HG03097 (cell line): ENCODE results near the gene UBXN4.
"Not testable (repeated sequence)": the region's sequence is repeated elsewhere in the genome, so short reads cannot be mapped to it uniquely, and the experiment has no call there.

ENCODE experiments used
- ATAC-seq: cut with Tn5 transposase; IDR thresholded peaks from one replicate; pipeline ENCODE4 v1.9.1; 2021; ENCODE audit not compliant: unreplicated experiment, low FRiP score

Gene UBXN4

DNA sequence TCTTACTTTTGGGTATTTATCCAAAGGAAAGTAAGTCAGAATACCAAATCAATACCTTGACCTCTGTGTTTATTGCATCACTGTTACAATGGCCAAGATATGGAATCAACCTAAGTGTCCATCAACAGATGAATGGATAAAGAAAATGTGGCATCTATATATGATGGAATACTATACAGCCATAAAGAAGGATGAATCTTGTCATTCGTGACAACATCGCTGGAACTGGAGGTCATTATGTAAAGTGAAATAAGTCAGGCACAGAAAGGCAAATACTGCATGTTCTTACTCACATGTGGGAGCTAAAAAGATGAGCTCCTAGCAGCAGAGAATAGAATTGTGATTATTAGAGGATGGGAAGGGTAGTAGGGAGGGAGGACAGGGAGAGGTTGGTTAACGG, 60.7 kb downstream of the UBXN4 start:
- no peak for ATAC-seq

DNA sequence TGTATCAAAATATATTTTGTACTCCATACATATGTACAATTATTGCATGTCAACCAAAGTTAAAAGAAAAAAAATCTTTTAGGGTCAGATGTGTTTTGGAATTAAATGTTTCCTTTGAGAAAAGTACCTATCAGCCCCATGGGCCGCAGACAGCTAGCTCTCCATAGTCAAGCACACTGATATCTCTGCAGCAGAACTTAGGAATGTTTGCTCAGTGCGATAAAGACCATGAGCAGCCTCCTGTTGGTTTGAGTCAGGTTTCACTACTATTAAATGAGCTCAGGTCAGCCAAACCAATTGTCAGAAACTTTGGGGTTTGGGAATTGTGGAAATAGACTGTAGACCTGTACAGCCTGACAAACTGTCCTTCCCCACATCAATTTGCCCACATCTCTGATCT, 61.6 kb downstream of the UBXN4 start:
- ATAC-seq, result no peak

- ATAC-seq, result not testable (repeated sequence)
These were observed 66.2 kb downstream of the UBXN4 start for GRCh38 chr2:135807874-135808273.

- no peak for ATAC-seq
These were observed 71.4 kb downstream of the UBXN4 start for GRCh38 chr2:135812907-135813511.

DNA sequence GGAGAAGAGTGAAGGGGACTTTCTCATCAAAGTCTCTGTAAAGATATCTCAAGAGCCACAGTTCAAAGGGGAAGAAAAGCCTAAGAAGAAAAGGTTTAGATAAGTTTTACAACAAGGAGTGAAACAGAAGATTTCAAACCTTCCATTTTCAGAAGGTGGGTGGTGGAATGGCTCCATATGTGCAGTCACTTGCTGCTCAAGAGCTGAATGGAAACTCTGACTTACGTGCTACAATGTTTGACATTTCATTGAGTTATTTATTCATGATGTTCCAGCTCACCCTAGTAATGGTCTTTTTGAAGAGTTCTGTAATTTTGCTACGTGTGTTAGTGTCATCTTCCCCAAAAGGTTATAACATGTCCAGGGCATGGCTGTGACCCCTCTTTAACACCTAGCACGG, 73.6 kb downstream of the UBXN4 start:
- ATAC-seq, result no peak

DNA sequence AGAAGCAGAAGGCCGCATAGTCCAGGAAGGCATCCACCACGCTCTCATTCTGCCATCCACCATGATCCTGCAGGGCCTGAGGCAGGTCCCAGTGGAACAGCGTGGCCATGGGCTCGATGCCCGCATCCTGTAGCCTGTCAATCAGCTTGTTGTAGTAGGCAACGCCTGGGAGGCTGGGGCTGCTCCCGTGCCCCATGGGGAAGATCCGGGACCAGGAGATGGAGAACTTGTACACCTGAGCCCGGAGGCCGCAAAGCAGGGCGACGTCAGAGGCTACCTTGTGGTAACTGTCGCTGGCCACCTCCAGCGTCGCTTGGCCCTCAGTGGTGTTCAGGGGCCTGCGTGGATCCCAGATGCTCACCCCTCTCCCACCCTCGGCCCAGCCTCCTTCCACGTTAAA, 75.8 kb downstream of the UBXN4 start:
- no peak for ATAC-seq

- ATAC-seq, result no peak
These were observed 76.3 kb downstream of the UBXN4 start for GRCh38 chr2:135817951-135818350.

DNA sequence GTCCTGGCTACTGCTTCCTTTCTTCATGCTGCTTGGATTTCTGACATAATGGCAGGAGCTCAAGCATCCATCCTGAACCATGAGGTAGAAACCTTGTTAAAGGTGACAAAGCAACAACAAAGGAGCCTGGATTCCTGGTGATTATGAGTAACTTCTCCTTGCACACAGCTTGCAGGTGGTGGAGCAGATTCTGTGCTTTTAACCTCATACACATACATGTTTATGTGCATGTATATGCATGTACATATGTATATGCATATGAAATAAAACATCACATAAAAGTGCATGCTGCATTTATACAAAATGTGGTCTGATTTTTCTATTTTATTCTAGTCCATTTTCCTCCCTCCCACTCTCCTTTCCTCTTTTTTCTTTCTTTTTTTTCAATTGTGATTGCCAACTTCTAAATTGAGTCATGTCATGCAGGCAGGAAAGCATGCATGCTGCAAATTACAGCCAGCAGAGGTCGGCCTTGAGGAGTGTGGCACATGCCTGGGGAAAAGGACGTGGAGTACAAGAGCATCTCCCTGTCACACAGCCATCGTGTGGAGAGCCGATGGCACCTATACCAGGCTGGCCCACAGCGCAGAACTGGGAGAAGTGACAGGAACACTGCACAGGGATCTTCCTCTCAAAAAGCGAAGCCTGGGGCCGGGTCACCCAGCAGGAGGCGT, 77.4 kb downstream of the UBXN4 start:
- ATAC-seq, result no peak

DNA sequence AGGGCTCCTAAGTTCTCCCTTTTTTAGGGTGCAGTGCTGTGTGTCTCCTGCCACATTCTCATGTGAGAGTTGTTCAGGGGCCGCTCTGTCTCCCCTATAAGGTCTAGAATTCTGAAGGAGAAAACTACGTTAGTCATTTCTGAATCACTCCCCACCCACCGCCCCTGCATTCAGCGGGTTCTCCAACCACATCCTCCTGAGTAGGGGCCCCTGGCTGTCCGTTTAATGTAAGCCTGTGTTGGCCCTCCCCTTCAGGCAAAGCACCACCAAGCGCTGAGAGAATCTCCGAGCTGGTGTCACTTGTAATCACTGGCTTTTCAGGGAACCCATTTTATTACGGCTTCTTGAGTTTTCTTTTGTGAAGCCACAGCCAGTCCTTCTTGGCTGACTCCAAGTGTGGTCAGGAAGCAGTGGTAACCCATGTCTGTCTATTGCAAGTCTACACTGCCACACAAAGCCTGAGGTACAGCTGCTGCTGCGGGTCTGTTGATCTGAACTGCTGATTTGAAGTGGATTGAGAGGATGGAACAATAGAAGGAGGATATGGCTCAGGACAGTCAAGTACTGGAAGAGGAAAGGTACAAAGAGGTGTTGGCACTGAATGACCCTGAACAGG, 78.5 kb downstream of the UBXN4 start:
- ATAC-seq, result peak; percentile 66

DNA sequence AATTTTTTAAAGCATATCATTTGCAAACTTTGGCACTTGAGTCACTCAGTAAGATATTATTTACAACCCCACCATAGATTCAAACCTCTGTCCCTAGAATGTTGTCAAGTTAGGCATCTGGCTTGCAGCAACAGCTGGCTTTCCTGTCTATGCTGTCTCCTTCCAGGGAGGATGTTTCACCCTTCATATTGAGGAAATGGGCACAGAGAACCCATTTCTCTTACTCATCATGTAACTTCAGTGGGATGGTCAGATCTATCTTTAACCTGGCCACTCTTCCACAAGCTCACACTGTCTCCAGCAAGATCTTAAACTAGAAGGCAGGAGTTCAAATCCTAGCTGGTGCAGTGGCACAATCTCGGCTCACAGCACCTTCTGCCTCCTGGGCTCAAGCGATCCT, 79.5 kb downstream of the UBXN4 start:
- ATAC-seq, result no peak

DNA sequence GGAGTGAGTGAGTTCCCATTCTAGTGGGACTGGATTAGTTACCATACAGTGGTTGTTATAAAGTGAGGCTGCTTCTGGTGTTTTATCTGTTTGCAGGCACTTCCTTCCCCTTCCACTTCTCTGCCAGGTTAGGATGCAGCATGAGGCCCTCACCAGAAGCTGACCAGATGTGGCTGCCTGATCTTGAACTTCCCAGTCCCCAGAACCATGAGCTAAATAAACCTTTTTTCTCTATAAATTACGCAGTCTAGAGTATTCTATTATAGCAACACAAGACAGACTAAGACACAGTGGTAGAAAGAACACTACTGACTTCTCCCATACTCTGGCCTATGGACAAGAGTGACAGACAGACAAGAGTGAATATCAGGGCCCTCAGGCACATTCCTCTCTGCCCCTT, 81.2 kb downstream of the UBXN4 start:
- ATAC-seq, result no peak

DNA sequence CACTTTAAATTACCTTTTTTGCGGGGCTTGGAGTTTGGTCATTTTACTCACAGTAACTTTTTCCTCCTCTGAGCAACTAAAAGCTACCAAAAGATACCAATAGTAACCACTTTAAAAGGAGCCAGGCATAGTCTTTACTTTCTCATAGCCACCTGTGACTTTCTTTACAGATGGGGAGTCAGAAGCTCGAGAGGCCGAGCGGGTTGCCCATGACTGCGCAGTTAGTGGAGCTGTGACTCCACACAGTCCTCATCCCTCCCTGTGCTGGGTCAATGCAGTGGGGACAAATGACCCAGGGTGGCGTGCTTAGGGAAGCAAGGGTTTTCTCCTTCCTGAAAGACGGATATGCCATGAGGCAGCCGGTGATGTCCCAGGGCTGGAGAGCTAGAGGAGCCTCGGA, 83.5 kb downstream of the UBXN4 start:
- no peak for ATAC-seq

GRCh38 chr2:135825550-135826176, 84.0 kb downstream of the UBXN4 start:
- no peak for ATAC-seq

- no peak for ATAC-seq
These were observed 84.9 kb downstream of the UBXN4 start for GRCh38 chr2:135826544-135826943.

DNA sequence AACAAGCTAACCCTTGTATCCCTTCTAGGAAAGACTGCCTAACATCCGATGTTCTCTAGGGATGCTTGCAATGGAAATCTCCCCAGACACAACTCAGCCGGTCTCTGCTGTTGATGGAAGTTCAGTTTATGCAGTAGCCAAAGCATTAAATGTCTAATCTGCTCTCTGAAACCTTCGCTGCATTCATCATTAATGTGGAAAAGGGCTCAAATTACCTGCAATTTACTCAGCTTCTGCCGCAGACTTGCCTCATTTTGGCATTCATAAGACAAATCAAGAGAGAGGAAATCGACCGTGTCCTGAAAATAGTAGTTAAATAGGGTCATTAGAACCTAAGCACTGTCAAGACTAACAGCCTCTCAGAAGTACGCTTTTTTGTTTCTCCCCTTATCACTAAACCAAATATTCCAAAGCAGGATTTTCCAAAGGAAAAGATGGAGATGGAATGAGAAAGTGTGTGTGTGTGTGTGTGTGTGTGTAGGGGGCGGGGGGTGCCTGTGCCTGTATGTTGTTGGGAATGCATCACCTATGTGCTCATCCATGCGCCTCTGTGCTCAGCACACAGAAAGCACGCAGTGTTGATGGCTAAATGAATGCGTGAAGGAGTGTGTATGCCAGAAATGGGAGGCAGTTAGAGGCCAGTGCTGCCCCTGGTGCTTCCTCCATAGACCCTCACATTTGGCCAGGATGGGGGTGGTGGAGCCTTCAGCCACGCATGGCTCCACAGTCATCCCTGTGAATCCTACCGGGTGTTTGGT, 87.9 kb downstream of the UBXN4 start:
- no peak for ATAC-seq

DNA sequence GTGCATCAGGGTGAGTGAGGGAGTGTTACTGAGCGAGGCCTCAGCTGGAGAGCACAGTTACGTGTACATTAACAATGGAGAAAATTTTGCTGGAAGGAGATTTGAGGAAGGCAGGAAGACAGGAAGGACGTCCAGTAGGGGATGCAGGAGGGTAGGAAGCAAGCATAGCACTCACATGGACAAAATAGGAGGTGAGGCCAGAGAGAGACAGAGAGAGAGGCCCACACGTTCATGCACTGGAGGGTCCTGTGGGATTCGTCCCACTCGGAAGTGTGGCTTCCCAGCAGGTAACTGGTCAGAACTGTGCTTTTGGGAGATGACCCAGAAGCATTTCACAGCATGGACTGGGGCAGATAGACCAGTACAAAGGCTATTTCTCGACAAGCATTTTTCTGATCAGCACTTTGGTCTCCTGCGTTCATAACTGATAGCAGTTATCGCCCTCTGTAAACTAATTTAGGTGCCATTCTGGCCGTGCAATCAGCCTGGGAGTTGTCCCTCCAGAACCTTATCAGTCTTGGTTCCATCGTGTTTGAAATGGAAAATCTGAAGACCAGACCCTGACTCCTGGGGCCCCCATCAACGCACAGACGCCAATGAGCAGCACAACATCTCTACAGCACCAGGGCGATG, 89.6 kb downstream of the UBXN4 start:
- ATAC-seq, result no peak

DNA sequence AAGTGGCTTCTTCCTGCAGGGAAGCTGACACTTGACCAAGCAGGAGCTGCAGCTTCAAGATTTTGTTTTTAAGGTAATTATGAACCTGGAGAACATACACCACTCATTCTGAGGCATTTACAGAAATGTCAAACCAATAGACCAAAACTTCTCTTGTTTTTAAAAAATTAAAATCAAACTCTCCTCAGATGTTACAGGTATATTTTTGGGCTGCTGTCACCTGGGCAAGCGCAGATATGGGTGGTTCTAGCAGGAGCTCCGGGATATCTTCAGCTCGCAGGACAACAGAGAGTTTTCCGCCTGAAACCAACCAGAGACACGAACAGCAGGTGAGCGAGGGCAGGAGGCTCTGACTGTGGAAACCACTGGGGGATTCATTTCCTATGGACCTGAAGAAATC, 91.2 kb downstream of the UBXN4 start:
- ATAC-seq, result no peak
